ENCODE results near the gene CYP2A13. TPM values are rescaled to one million over a fixed set of nuclear protein-coding genes. Genes with fewer than 3 reads are reported as not detected.
A peak's percentile ranks its signal among the peaks of the same experiment; 100 is the strongest.
"Not testable (repeated sequence)": the region's sequence is repeated elsewhere in the genome, so short reads cannot be mapped to it uniquely, and the experiment has no call there.

CYP2A13 gene, protein sequence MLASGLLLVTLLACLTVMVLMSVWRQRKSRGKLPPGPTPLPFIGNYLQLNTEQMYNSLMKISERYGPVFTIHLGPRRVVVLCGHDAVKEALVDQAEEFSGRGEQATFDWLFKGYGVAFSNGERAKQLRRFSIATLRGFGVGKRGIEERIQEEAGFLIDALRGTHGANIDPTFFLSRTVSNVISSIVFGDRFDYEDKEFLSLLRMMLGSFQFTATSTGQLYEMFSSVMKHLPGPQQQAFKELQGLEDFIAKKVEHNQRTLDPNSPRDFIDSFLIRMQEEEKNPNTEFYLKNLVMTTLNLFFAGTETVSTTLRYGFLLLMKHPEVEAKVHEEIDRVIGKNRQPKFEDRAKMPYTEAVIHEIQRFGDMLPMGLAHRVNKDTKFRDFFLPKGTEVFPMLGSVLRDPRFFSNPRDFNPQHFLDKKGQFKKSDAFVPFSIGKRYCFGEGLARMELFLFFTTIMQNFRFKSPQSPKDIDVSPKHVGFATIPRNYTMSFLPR
- total RNA-seq: not detected
- polyA plus RNA-seq: not detected
- long read RNA-seq, donor 1: 0 reads
- long read RNA-seq, donor 2: 0 reads
- long read RNA-seq, donor 3: 0 reads

- no peaks in the 10 kb centered on the region for H3K36me3 ChIP-seq
- no peak within 1 kb of the TSS for H3K27ac ChIP-seq
- H3K4me1 ChIP-seq: no peaks in the 10 kb centered on the region
- DNase-seq: no peak
- no peak within 1 kb of the TSS for H3K4me3 ChIP-seq
- intact Hi-C loops (cut with DNase I): no loop called here
- WGBS, 2 donors: 66 to 74% methylated on average over 2 of the region's 2 CpGs
- no peak for TF ChIP-seq CTCF (IDR thresholded peaks at IDR 0.05)
- no peaks in the 10 kb centered on the region for H3K9me3 ChIP-seq
- ATAC-seq: no peak
- H3K27me3 ChIP-seq: peaks cover 0 to 66% (median 48%) of the 10 kb centered on the region in 7 donors
Observed at GRCh38 chr19:41088151-41088550, at the start of gene CYP2A13. Gene CYP2A13 (plus strand): TSS chr19:41088451. CDS start chr19:41088472, 21 bp downstream.

DNA sequence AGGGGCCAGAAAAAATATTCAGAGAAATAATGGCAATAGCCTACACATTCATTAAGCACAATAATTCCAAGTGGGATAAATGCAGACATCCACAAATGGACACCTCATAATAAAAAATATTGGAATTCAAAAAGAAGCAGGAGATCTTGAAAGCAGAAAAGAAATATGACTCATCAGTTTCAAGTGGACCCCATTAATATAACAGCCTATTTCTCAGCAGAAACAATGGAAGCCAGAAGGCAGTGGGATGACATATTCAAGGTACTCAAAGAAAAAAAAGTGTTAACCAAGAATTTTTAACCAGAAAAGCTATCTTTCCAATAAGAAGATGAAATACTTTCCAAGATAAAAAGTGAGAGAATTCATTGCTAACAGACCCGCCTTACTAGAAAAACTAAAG, 48.4 kb upstream of the CYP2A13 start:
- ATAC-seq (no peak), DNase-seq (no peak)
- no peak for TF ChIP-seq CTCF (IDR thresholded peaks at IDR 0.05)
- no peaks in the 10 kb centered on the region for H3K36me3 ChIP-seq
- H3K27ac ChIP-seq: no peak overlapping the region
- no peaks in the 10 kb centered on the region for H3K4me1 ChIP-seq
- no peaks in the 10 kb centered on the region for H3K27me3 ChIP-seq
- no peak overlapping the region for H3K4me3 ChIP-seq
- 88 to 100% methylated on average over 1 of the region's 1 CpG for WGBS, 2 donors
- intact Hi-C loops (cut with DNase I): no loop called here
- peaks cover 0 to 8% (median 0%) of the 10 kb centered on the region in 11 donors for H3K9me3 ChIP-seq

GRCh38 chr19:41045095-41045494, 43.2 kb upstream of the CYP2A13 start:
- H3K36me3 ChIP-seq; H3K9me3 ChIP-seq; H3K4me3 ChIP-seq; intact Hi-C loops (cut with DNase I); H3K4me1 ChIP-seq; DNase-seq; H3K27ac ChIP-seq: not testable (repeated sequence)
- WGBS, 2 donors: 75 to 96% methylated on average over 1 of the region's 1 CpG
- peak in 2 of 8 donors; percentile 79 to 81 for ATAC-seq
- peaks cover 0 to 17% (median 6%) of the 10 kb centered on the region in 7 donors for H3K27me3 ChIP-seq

- no peak for DNase-seq
- WGBS, 2 donors: 81 to 84% methylated on average over 13 of the region's 13 CpGs
- ATAC-seq: no peak
- no peak for TF ChIP-seq CTCF (IDR thresholded peaks at IDR 0.05)
- Histone ChIP-seq H3K4me3 (no peak overlapping the region), H3K4me1 (no peaks in the 10 kb centered on the region), H3K27me3 (peaks cover 0 to 44% (median 12%) of the 10 kb centered on the region in 7 donors), H3K27ac (no peak overlapping the region), H3K9me3 (no peaks in the 10 kb centered on the region), H3K36me3 (no peaks in the 10 kb centered on the region)
- intact Hi-C loops (cut with DNase I): no loop called here
Observed at GRCh38 chr19:41050426-41050825, 37.8 kb upstream of the CYP2A13 start.

DNA sequence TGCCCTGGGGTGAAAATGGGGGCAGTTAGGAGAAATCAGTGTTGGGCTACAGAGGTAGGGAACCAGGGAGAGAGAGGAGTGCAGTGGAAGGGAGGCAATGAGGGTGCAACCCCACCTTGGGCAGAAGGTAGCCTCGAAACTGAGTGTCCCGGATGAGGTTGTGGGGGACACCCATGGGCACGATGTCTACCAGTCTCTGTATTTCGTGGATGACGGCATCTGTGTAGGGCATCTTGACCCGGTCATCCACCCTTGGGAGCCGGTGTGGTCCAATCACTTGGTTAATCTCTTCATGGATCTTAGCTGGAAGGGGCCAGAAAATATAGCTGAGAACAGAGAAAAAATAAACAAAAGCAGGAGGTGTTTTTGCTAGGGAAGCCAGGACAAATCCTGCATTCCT, 36.1 kb upstream of the CYP2A13 start:
- H3K27ac ChIP-seq; H3K4me1 ChIP-seq; ATAC-seq; DNase-seq; intact Hi-C loops (cut with DNase I); H3K36me3 ChIP-seq; H3K9me3 ChIP-seq; H3K4me3 ChIP-seq: not testable (repeated sequence)
- H3K27me3 ChIP-seq: peaks cover 0 to 60% (median 17%) of the 10 kb centered on the region in 7 donors
- WGBS, 2 donors: 82 to 85% methylated on average over 7 of the region's 7 CpGs

DNA sequence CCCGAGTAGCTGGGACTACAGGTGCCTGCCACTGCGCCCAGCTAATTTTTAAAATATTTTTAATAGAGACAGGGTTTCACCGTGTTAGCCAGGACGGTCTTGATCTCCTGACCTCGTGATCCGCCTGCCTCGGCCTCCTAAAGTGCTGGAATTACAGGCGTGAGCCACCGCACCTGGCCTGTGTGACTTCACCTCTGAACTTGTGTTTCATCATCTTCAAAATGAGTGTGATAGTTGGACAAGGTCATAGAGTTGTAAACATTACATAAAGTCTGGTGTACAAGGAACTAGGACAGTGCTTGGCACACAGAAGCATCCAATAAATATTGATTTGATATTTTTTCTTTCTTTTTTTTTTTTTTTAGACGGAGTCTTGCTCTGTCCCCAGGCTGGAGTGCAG, 34.9 kb upstream of the CYP2A13 start:
- peaks cover 0 to 66% (median 20%) of the 10 kb centered on the region in 7 donors for H3K27me3 ChIP-seq
- DNase-seq; intact Hi-C loops (cut with DNase I); H3K4me1 ChIP-seq; ATAC-seq; H3K36me3 ChIP-seq; H3K27ac ChIP-seq; H3K4me3 ChIP-seq; H3K9me3 ChIP-seq: not testable (repeated sequence)
- whole genome bisulfite sequencing, 2 donors: 83 to 87% methylated on average over 10 of the region's 10 CpGs
